Glutamatergic neuron (in vitro differentiated cells): ENCODE results near the gene PFN3. TPM values are rescaled to one million over a fixed set of nuclear protein-coding genes. Genes with fewer than 3 reads are reported as not detected.

Experiments used
- DNase-seq: peaks from one replicate; pipeline ENCODE4 v3.0.0; 2022
- H3K27ac Mint-ChIP-seq: one replicate; pipeline ENCODE4 v1.8.0; 2020; ENCODE audit warnings: mild to moderate bottlenecking, mixed read lengths, inconsistent platforms; ENCODE audit not compliant: unreplicated experiment
- H3K27me3 Mint-ChIP-seq: one replicate; pipeline ENCODE4 v1.8.0; 2020; ENCODE audit warnings: mild to moderate bottlenecking, moderate library complexity, mixed read lengths, inconsistent platforms; ENCODE audit not compliant: unreplicated experiment
- H3K36me3 Mint-ChIP-seq: one replicate; pipeline ENCODE4 v1.8.0; 2020; ENCODE audit warnings: mild to moderate bottlenecking, mixed read lengths, inconsistent platforms; ENCODE audit not compliant: unreplicated experiment
- H3K4me1 Mint-ChIP-seq: one replicate; pipeline ENCODE4 v1.8.0; 2020; ENCODE audit warnings: mild to moderate bottlenecking, low read depth, mixed read lengths, inconsistent platforms; ENCODE audit not compliant: unreplicated experiment
- H3K4me3 Mint-ChIP-seq: one replicate; pipeline ENCODE4 v1.8.0; 2020; ENCODE audit warnings: mild to moderate bottlenecking, mixed read lengths, inconsistent platforms; ENCODE audit not compliant: unreplicated experiment
- H3K9me3 Mint-ChIP-seq: one replicate; pipeline ENCODE4 v1.8.0; 2020; ENCODE audit warnings: mild to moderate bottlenecking, moderate library complexity, mixed read lengths, inconsistent platforms; ENCODE audit not compliant: unreplicated experiment
- long read RNA-seq: library from polyadenylated mRNA; unstranded; transcript quantifications from one replicate; pipeline ENCODE4 v2.0.0, GENCODE V29; 2020; ENCODE audit not compliant: unreplicated experiment
- total RNA-seq: library from RNA; stranded (reverse); fragmentation: NEBNext Ultra II Directional; extraction: Animal tissue kit (Norgen Biotek cat#: 25700); gene quantifications from one replicate; pipeline ENCODE4 v1.2.1, GENCODE V29; 2021; ENCODE audit not compliant: unreplicated experiment
- TF ChIP-seq, protein P1 (sequence below): fragments of 200-600 bp; sonication (generic); IDR thresholded peaks from one replicate; pipeline ENCODE4 v1.5.0; 2021; ENCODE audit not compliant: partially characterized antibody, unreplicated experiment

PFN3 gene
- total RNA-seq: not detected
- long read RNA-seq: 0 reads

DNA sequence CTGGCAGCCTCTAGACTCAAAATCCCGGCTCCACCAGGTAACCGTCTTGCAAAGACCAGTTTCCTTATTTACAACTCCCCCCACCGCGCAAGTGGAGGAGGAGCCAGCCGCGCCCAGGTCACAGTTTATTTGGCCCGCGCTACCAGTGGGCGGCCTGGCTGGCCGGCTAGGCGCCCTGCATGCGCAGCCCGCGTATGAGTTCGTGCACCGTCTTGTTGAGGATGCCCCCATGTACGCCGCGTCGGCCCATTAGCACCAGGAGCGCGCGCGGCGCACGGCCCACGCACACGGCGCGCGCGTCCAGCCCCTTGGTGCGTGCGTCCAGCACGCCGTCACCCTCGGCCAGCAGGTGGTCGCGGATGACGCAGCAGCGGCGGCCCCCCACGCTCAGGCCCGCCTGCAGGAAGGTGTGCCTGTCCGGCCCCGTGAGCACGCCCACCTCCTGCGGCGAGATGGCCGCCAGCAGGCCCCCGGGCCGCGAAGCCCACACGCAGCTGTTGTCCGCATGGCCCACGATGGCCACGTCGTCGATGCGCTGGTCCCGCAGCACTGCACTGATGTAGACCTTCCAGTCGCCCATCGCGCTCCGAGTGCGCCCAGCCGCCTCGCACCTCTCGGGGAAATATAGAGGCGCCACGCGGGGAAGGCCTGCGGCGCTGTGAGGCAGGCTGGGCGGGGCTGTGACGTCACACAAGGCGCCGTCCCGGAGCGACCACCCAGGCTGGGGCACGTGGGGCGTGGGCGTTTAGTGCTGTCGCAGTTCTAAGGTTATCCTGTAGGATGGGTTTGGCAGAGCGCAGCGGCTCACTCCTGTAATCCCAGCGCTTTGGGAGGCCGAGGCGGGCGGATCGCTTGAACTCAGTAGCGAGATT is at the start of gene PFN3:
Gene PFN3 (minus strand): TSS at position 665 of the 872 bp plus-strand sequence. CDS start 85 bp downstream, at position 580.
- no peak within 1 kb of the TSS for H3K27ac Mint-ChIP-seq
- peak; percentile 53 for DNase-seq
- H3K27me3 Mint-ChIP-seq: peaks cover 9% of the 10 kb centered on the region
- peaks cover 7% of the 10 kb centered on the region for H3K9me3 Mint-ChIP-seq
- peaks cover 4% of the 10 kb centered on the region for H3K4me1 Mint-ChIP-seq
- H3K36me3 Mint-ChIP-seq: no peaks in the 10 kb centered on the region
- H3K4me3 Mint-ChIP-seq: no peak within 1 kb of the TSS
- TF ChIP-seq, protein P1, sequence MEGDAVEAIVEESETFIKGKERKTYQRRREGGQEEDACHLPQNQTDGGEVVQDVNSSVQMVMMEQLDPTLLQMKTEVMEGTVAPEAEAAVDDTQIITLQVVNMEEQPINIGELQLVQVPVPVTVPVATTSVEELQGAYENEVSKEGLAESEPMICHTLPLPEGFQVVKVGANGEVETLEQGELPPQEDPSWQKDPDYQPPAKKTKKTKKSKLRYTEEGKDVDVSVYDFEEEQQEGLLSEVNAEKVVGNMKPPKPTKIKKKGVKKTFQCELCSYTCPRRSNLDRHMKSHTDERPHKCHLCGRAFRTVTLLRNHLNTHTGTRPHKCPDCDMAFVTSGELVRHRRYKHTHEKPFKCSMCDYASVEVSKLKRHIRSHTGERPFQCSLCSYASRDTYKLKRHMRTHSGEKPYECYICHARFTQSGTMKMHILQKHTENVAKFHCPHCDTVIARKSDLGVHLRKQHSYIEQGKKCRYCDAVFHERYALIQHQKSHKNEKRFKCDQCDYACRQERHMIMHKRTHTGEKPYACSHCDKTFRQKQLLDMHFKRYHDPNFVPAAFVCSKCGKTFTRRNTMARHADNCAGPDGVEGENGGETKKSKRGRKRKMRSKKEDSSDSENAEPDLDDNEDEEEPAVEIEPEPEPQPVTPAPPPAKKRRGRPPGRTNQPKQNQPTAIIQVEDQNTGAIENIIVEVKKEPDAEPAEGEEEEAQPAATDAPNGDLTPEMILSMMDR: no peak

GRCh38 chr5:177449140-177450061 is 48.9 kb upstream of the PFN3 start:
- no peak overlapping the region for H3K4me3 Mint-ChIP-seq
- H3K36me3 Mint-ChIP-seq: no peaks in the 10 kb centered on the region
- TF ChIP-seq, protein P1: no peak
- H3K4me1 Mint-ChIP-seq: peaks cover 11% of the 10 kb centered on the region
- H3K9me3 Mint-ChIP-seq: peaks cover 37% of the 10 kb centered on the region
- peaks cover 39% of the 10 kb centered on the region for H3K27me3 Mint-ChIP-seq
- DNase-seq: no peak
- peak overlapping the region; percentile 17 for H3K27ac Mint-ChIP-seq

- H3K9me3 Mint-ChIP-seq: peaks cover 33% of the 10 kb centered on the region
- peaks cover 34% of the 10 kb centered on the region for H3K27me3 Mint-ChIP-seq
- H3K27ac Mint-ChIP-seq: no peak overlapping the region
- DNase-seq: no peak
- TF ChIP-seq, protein P1: no peak
- peaks cover 11% of the 10 kb centered on the region for H3K4me1 Mint-ChIP-seq
- H3K36me3 Mint-ChIP-seq: no peaks in the 10 kb centered on the region
- H3K4me3 Mint-ChIP-seq: peak overlapping the region; percentile 75
Measured at GRCh38 chr5:177448244-177448950, 47.9 kb upstream of the PFN3 start.

DNA sequence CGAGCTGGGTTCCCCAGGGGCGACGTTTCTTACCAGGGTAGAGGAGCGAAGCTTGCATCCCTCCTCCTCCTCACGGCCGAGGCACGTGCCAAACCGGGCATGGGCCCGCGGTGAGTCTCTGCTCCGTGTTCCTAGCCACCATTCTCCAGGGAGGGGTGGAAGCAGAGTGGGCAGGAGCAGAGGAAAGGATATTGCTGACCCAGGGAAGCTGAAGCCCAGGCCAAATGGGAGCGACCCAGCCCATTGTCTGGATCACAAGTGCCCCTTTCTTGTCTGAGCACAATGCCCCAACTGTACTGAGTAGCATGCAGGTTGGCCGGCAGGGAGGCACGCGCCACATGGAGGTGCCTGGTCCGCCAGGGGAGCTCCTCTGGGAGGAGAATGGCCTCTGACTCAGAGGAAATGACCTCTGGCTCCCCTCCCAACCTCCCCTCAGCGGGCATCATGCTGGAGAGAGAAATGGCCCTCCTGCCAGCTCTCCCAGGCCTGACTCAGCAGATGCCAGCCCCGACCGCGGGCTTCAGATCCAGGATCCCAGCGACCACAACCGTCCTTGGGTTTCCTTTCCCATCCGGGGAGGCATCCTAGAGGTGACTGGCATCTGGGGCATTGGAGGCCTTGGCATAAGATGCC is 47.3 kb upstream of the PFN3 start:
- Mint-ChIP-seq H3K27me3 (peaks cover 29% of the 10 kb centered on the region), H3K36me3 (no peaks in the 10 kb centered on the region), H3K4me1 (peaks cover 11% of the 10 kb centered on the region), H3K9me3 (peaks cover 28% of the 10 kb centered on the region), H3K4me3 (peak overlapping the region; percentile 68), H3K27ac (no peak overlapping the region)
- DNase-seq: no peak
- TF ChIP-seq, protein P1: no peak
